Thoracic aorta (tissue), 2 donors: ENCODE results near the gene NEDD1. TPM values are rescaled to one million over a fixed set of nuclear protein-coding genes. Genes with fewer than 3 reads are reported as not detected.

Experiments used
- ATAC-seq: fragments of 150-250 bp; one replicate; pipeline ENCODE4 v1.8.0; 2017; ENCODE audit warnings: low read depth; ENCODE audit not compliant: insufficient number of reproducible peaks, low FRiP score
- DNase-seq: peaks from one replicate; pipeline ENCODE4 v3.0.0-alpha.2; 2020; ENCODE audit warnings: low spot score
- H3K27ac ChIP-seq, 2 donors: fragments of 200-600 bp; sonication (generic); 1 replicate in 1 of 2; 2 replicates in 1 of 2; pipeline ENCODE4 v1.5.1; 2016; ENCODE audit warnings: mild to moderate bottlenecking in 2 of 2, moderate library complexity in 2 of 2
- H3K27me3 ChIP-seq: fragments of 200-600 bp; sonication (generic); replicated peaks from 2 replicates; pipeline ENCODE4 v1.6.0; 2016; ENCODE audit warnings: mild to moderate bottlenecking; ENCODE audit not compliant: insufficient read depth
- H3K36me3 ChIP-seq: fragments of 200-600 bp; sonication (generic); one replicate; pipeline ENCODE4 v1.5.1; 2016
- H3K4me1 ChIP-seq, 2 donors: fragments of 200-600 bp; sonication (generic); 1 replicate in 1 of 2; 2 replicates in 1 of 2; pipeline versions ENCODE4 v1.5.1 to v1.6.0; 2016; ENCODE audit warnings: low read depth in 2 of 2, mild to moderate bottlenecking in 1 of 2; ENCODE audit not compliant: control insufficient read depth in 1 of 2
- H3K4me3 ChIP-seq: fragments of 200-600 bp; sonication (generic); 2 replicates; pipeline ENCODE4 v1.5.1; 2016; ENCODE audit warnings: mild to moderate bottlenecking
- H3K9me3 ChIP-seq: fragments of 200-600 bp; sonication (generic); 2 replicates; pipeline ENCODE4 v1.5.1; 2016
- CTCF ChIP-seq: fragments of 200-600 bp; sonication (generic); IDR thresholded peaks from one replicate; pipeline ENCODE4 v1.5.1; 2019; ENCODE audit warnings: antibody characterized with exemption
- total RNA-seq, 2 donors: library from RNA; depleted of rRNA; stranded (reverse); fragments of >200 nt; gene quantifications; one replicate each; pipeline versions ENCODE4 v1.1.0 to v1.2.3, GENCODE V29; 2016

The NEDD1 gene
- total RNA-seq, 2 donors from 2014 or later = 11.5 to 35.6 TPM

- no peaks in the 10 kb centered on the region for H3K36me3 ChIP-seq
- no peaks in the 10 kb centered on the region for H3K9me3 ChIP-seq
- DNase-seq (no peak), ATAC-seq (no peak)
- H3K4me1 ChIP-seq = peaks cover 2 to 11% of the 10 kb centered on the region in 2 donors
- no peaks in the 10 kb centered on the region for H3K27me3 ChIP-seq
- no peak overlapping the region for H3K4me3 ChIP-seq
- TF ChIP-seq CTCF = peak; percentile 54
- H3K27ac ChIP-seq = no peak overlapping the region
Measured at GRCh38 chr12:96986883-96987523, 79.9 kb downstream of the NEDD1 start.

DNA sequence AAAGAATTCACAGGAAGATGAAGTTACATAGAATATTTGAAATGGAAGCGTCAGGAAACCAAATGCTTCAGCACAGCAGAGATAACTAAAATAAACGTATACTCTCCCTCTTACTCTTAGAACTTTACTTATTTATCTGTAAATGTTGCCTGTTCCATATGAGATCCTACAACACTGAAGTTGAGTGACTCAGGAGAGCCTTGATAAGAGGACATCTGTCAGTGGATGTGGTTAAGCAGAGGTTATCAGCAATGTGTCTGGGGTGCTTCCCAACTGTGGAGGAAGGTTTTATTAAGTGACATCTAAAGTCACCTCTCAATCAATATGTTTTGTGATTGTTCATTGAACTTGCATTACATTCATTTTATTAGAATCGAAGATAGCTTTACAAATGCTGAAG lies 81.9 kb downstream of the NEDD1 start:
- DNase-seq = no peak
- no peak overlapping the region for H3K27ac ChIP-seq
- H3K9me3 ChIP-seq = no peaks in the 10 kb centered on the region
- peaks cover 2 to 11% of the 10 kb centered on the region in 2 donors for H3K4me1 ChIP-seq
- no peaks in the 10 kb centered on the region for H3K27me3 ChIP-seq
- no peak for TF ChIP-seq CTCF
- ATAC-seq = no peak
- no peaks in the 10 kb centered on the region for H3K36me3 ChIP-seq
- H3K4me3 ChIP-seq = no peak overlapping the region

GRCh38 chr12:96989916-96990315 lies 82.9 kb downstream of the NEDD1 start:
- TF ChIP-seq CTCF = peak; percentile 21
- DNase-seq (no peak), ATAC-seq (no peak)
- Histone ChIP-seq H3K27ac (peak overlapping the region in 1 of 2 donors; percentile 38), H3K4me3 (no peak overlapping the region), H3K27me3 (no peaks in the 10 kb centered on the region), H3K9me3 (no peaks in the 10 kb centered on the region), H3K36me3 (no peaks in the 10 kb centered on the region), H3K4me1 (peaks cover 2 to 11% of the 10 kb centered on the region in 2 donors)

DNA sequence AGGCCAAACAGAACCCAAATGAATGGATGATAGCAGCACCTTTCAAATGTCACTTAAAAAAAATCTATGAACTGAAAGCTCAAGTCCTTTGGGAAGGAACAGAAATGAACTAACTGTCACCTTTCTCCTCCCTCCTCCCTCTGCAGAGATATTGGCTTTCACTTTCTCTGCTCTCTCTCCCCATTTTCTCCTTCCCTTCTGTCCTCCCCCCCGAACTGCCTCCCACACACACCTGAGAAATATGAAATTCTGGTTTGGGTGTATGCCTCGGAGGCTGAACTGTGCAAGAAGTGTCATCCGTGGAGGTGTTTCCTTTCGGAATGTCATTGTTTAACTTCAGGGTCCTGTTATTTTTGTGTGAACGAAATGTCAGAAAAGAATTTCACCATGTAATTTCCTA lies 87.8 kb downstream of the NEDD1 start:
- ATAC-seq (no peak), DNase-seq (no peak)
- no peaks in the 10 kb centered on the region for H3K27me3 ChIP-seq
- H3K27ac ChIP-seq = no peak overlapping the region
- no peaks in the 10 kb centered on the region for H3K36me3 ChIP-seq
- no peak overlapping the region for H3K4me3 ChIP-seq
- no peak for TF ChIP-seq CTCF
- no peaks in the 10 kb centered on the region for H3K4me1 ChIP-seq
- no peaks in the 10 kb centered on the region for H3K9me3 ChIP-seq

DNA sequence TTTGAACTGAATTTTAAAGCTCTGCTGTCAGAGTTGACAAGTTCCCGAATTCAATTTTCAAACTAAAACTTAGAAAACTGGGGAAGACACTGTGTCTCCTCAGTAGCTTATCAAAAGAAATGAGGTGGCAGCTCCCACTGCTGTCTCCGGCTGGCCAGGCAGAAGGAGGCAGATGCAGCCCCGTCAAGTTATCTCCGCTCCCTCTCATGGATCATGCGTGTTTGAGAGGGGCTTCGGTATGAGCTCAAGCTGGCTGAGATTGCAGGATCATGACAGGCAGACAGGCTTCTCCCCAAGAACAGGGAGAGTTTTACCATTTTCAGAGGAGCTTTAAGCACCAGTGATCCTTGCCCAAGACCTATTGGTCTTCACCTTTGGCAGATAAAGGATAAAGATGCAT lies 88.8 kb downstream of the NEDD1 start:
- no peak for ATAC-seq
- no peaks in the 10 kb centered on the region for H3K36me3 ChIP-seq
- DNase-seq = no peak
- H3K4me1 ChIP-seq = no peaks in the 10 kb centered on the region
- no peaks in the 10 kb centered on the region for H3K27me3 ChIP-seq
- H3K9me3 ChIP-seq = no peaks in the 10 kb centered on the region
- no peak for TF ChIP-seq CTCF
- no peak overlapping the region for H3K4me3 ChIP-seq
- no peak overlapping the region for H3K27ac ChIP-seq
